Motor neuron (in vitro differentiated cells): ENCODE results near the gene WWOX. TPM values are rescaled to one million over a fixed set of nuclear protein-coding genes. Genes with fewer than 3 reads are reported as not detected.

Experiments used
- ATAC-seq, 8 experiments: fragments of 200-7000 bp; cut with Tn5 transposase; replicated peaks in 6 of 8; 2 replicates each; pipeline ENCODE4 v1.8.0; 2021; ENCODE audit warnings: mild to moderate bottlenecking in 8 of 8, moderate library complexity in 8 of 8
- H3K27ac ChIP-seq, 2 donors: fragments of 250-450 bp; sonication (Bioruptor Pico); 2 replicates each; pipeline ENCODE4 v1.9.0; 2021; ENCODE audit warnings: antibody characterized with exemption in 2 of 2, mild to moderate bottlenecking in 2 of 2, moderate library complexity in 1 of 2
- H3K4me1 ChIP-seq, 2 donors: fragments of 250-450 bp; sonication (Bioruptor Pico); replicated peaks in 1 of 2; 2 replicates each; pipeline ENCODE4 v1.6.1; 2021; ENCODE audit warnings: antibody characterized with exemption in 2 of 2, mild to moderate bottlenecking in 2 of 2, moderate library complexity in 1 of 2
- H3K4me3 ChIP-seq, 5 donors: fragments of 250-450 bp; sonication (Bioruptor Pico); 2 replicates each; pipeline ENCODE4 v1.9.0; 2021; ENCODE audit warnings: antibody characterized with exemption in 5 of 5, mild to moderate bottlenecking in 5 of 5, moderate library complexity in 4 of 5
- WGBS, 10 experiments: fragments of 450-650 bp; shearing (Covaris generic); methylation state at CpG; one replicate each; pipeline ENCODE4 v1.0.0; 2022; 5-methylcytosine and 5-hydroxymethylcytosine counted together
- in situ Hi-C, 9 experiments: fragments of 400-800 bp; cut with MboI; loops; one replicate each; pipeline ENCODE4 v1.15.0; 2021; ENCODE audit warnings: low sequenced_read_pairs in 9 of 9, low pct_unique_long_range_greater_than_20kb in 2 of 9; ENCODE audit not compliant: unreplicated experiment in 9 of 9
- total RNA-seq, 8 experiments: library from RNA; unstranded; fragments of 300-600 nt; gene quantifications; 2 replicates each; pipeline versions ENCODE4 v1.2.3 to v1.2.4, GENCODE V29; 2022

Gene WWOX
- total RNA-seq, 8 experiments from 2014 or later: 10.3 to 27.8 (median 12.3) TPM

- peak in 5 of 8 experiments; percentile 47 to 99 (median 97) for ATAC-seq
- Histone ChIP-seq H3K4me1 (peaks cover 9 to 32% of the 10 kb centered on the region in 2 donors), H3K4me3 (no peak overlapping the region), H3K27ac (no peak overlapping the region)
- in situ Hi-C loops: loop anchor here in 1 of 9 experiments (25.0 kb wide), 2 partner anchors 371 to 1129 kb away; partner anchors contain the start of gene MAF
- 34 to 92% (median 67%) methylated on average over 1 to 12 of the region's 13 CpGs for WGBS, 10 experiments
Observed at GRCh38 chr16:78483124-78483992, 383.9 kb downstream of the WWOX start.

DNA sequence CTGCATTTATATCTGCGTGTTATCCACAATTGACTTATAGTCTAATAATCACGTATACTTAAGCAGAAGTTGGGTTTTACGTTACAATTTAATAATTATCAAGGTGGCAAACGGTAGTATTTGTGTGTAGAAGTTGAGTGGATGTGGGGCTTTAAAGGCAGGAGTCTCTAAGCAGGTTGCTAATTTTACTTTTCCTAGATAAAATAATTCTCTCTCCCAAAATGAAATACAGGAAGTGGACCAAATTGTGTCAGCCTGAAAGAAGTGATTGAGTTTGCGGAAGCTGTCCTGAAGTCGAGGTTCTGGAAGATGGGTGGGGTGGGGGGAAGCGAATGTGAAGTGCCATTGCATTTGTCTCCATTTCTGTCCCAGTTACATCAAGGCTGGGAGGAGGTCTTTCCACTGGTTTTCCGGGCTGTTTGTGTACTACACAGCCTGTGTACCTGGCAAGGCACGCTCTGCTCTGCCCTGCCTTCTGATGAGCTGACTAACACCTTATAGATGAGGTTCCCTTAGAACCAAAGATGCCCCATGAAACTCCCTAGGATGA is 385.1 kb downstream of the WWOX start:
- H3K4me1 ChIP-seq: peaks cover 7 to 39% of the 10 kb centered on the region in 2 donors
- ATAC-seq: no peak
- in situ Hi-C loops: loop anchor here in 1 of 9 experiments (25.0 kb wide), 2 partner anchors 372 to 1128 kb away; partner anchors contain the start of gene MAF
- no peak overlapping the region for H3K4me3 ChIP-seq
- WGBS, 10 experiments: 10 to 100% (median 86%) methylated on average over 2 to 8 of the region's 9 CpGs; no CpG with 5 or more reads in 1 of the 10 experiments
- H3K27ac ChIP-seq: no peak overlapping the region

DNA sequence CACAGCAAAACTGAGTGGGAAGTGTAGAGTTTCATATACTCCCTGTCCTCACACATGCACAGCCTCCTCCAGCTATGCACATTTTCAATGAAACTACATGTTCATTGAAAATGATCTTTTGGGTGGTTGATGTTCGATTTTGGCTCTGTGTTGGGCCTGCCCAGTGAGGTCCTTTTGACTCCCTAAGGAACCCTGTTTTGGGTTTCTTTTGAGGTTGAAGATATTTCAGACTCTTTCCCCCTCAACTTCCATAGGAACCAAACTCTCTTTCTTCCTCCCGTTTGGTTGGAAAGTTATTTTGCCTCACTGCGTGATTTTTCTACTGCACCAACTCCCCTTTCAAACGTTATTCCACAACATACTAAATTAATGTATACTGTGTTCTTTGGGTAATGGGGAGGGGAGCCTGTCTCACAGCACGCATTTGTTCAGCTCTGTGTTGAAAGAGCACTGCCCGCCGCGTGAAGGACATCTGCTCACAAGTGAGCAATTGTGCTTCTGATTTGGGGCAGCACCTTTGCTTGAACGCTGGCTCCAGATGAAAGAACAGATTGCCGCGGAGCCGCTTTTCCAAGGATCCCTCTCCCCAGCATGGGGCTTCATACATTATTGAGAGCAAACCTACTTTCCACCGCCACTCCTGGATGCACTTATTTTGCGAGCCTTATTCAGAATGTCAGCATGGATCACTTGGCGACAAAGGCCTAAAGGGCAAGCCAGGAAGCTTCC is 385.9 kb downstream of the WWOX start:
- H3K4me3 ChIP-seq: no peak overlapping the region
- H3K4me1 ChIP-seq: peaks cover 7 to 46% of the 10 kb centered on the region in 2 donors
- H3K27ac ChIP-seq: no peak overlapping the region
- peak in 2 of 8 experiments; percentile 27 to 87 for ATAC-seq
- in situ Hi-C loops: loop anchor here in 1 of 9 experiments (25.0 kb wide), 2 partner anchors 373 to 1127 kb away; partner anchors contain the start of gene MAF
- 14 to 87% (median 43%) methylated on average over 2 to 15 of the region's 15 CpGs for WGBS, 10 experiments

DNA sequence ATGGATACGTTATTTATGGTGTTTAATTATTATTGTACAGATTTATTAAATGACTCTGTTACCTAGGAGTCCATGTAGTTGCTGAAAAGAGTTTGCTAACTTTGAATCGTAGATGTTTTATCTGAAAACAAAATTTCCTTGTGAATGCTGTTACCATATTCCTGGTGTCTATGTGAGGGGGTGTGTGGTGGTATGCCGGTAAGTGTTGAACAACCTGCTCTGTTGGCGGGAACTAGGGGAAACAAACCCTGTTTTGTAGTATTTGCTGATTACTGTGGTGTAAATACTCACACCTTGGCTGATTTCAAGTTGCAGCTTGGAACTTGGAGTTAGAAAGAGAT is 386.4 kb downstream of the WWOX start:
- WGBS, 10 experiments: 35 to 73% (median 60%) methylated on average over 1 to 4 of the region's 4 CpGs; no CpG with 5 or more reads in 1 of the 10 experiments
- peak in 2 of 8 experiments; percentile 1 to 81 for ATAC-seq
- in situ Hi-C loops: loop anchor here in 1 of 9 experiments (25.0 kb wide), 2 partner anchors 374 to 1126 kb away; partner anchors contain the start of gene MAF
- Histone ChIP-seq H3K4me1 (peaks cover 7 to 46% of the 10 kb centered on the region in 2 donors), H3K4me3 (no peak overlapping the region), H3K27ac (no peak overlapping the region)

DNA sequence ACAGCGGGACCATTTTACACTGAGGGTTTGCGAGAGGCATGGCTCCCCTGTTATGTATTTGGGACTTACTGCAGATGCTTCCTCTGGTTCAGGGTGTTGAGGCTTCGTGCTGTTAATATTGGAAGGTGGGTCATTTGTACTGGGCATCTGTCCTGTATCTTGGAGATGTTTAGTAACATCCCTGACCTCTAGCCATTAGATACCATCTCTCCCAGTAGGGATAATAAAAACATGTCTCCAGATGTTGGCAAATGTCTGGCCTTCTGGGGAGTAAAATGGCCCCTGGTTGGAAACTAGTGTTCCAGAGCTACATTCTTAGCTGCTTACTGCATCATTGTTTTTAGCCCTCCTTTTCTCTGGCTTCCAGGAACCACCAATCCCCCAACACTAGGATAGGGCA is 388.0 kb downstream of the WWOX start:
- WGBS, 10 experiments: 64 to 100% (median 100%) methylated on average over 1 to 3 of the region's 3 CpGs; no CpG with 5 or more reads in 3 of the 10 experiments
- in situ Hi-C loops: loop anchor here in 1 of 9 experiments (25.0 kb wide), 2 partner anchors 375 to 1125 kb away; partner anchors contain the start of gene MAF

GRCh38 chr16:78489072-78489471 is 389.6 kb downstream of the WWOX start:
- H3K4me3 ChIP-seq: no peak overlapping the region
- H3K27ac ChIP-seq: no peak overlapping the region
- ATAC-seq: no peak
- H3K4me1 ChIP-seq: peaks cover 7 to 32% of the 10 kb centered on the region in 2 donors
- in situ Hi-C loops: loop anchor here in 1 of 9 experiments (25.0 kb wide), 2 partner anchors 377 to 1123 kb away; partner anchors contain the start of gene MAF
- 0 to 57% (median 48%) methylated on average over 1 to 3 of the region's 3 CpGs; no CpG with 5 or more reads in 1 of the 10 experiments for WGBS, 10 experiments

More for the DNA sequence above, 388.0 kb downstream of the WWOX start:
- H3K4me1 ChIP-seq: peaks cover 7 to 46% of the 10 kb centered on the region in 2 donors
- ATAC-seq: no peak
- no peak overlapping the region for H3K4me3 ChIP-seq
- no peak overlapping the region for H3K27ac ChIP-seq

GRCh38 chr16:78489631-78490030 is 390.2 kb downstream of the WWOX start:
- H3K4me1 ChIP-seq: peaks cover 7 to 26% of the 10 kb centered on the region in 2 donors
- in situ Hi-C loops: loop anchor here in 1 of 9 experiments (25.0 kb wide), 2 partner anchors 377 to 1123 kb away; partner anchors contain the start of gene MAF
- 41 to 90% (median 80%) methylated on average over 1 to 4 of the region's 5 CpGs; no CpG with 5 or more reads in 1 of the 10 experiments for WGBS, 10 experiments
- H3K27ac ChIP-seq: no peak overlapping the region
- H3K4me3 ChIP-seq: no peak overlapping the region
- ATAC-seq: no peak

- no peak for ATAC-seq
- WGBS, 10 experiments: 48 to 96% (median 85%) methylated on average over 3 to 10 of the region's 11 CpGs
- Histone ChIP-seq H3K27ac (no peak overlapping the region), H3K4me3 (no peak overlapping the region), H3K4me1 (peaks cover 4 to 20% of the 10 kb centered on the region in 2 donors)
- in situ Hi-C loops: loop anchor here in 1 of 9 experiments (25.0 kb wide), 2 partner anchors 378 to 1122 kb away; partner anchors contain the start of gene MAF
Observed at GRCh38 chr16:78490431-78490830, 391.0 kb downstream of the WWOX start.

- ATAC-seq: no peak
- 0 to 100% (median 85%) methylated on average over 1 to 5 of the region's 6 CpGs; no CpG with 5 or more reads in 2 of the 10 experiments for WGBS, 10 experiments
- Histone ChIP-seq H3K4me3 (no peak overlapping the region), H3K4me1 (peaks cover 0 to 15% of the 10 kb centered on the region in 2 donors), H3K27ac (no peak overlapping the region)
- in situ Hi-C loops: loop anchor here in 1 of 9 experiments (25.0 kb wide), 2 partner anchors 379 to 1121 kb away; partner anchors contain the start of gene MAF
Observed at GRCh38 chr16:78490847-78491246, 391.4 kb downstream of the WWOX start.

DNA sequence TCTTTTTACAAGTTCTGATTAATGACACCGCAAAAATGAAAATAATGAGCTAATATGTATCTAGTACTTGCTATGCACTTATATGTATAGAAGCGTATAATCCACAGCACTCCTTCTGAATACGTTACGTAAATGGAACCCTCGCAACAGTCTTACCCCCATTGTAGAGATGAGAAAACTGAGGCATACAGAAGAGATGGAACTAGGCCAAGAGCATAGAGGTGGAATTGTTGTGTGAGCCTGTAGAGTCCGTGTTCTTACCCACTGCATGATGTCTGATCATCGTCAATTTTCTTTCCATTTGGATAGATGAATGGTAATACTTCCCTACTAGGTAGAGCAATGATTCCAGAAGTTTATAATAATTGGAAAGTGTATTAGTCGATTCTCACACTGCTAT is 394.1 kb downstream of the WWOX start:
- H3K4me3 ChIP-seq: no peak overlapping the region
- no peak overlapping the region for H3K27ac ChIP-seq
- 48 to 100% (median 81%) methylated on average over 2 to 8 of the region's 8 CpGs for WGBS, 10 experiments
- in situ Hi-C loops: loop anchor here in 1 of 9 experiments (25.0 kb wide), 2 partner anchors 381 to 1119 kb away; partner anchors contain the start of gene MAF
- peaks cover 0 to 14% of the 10 kb centered on the region in 2 donors for H3K4me1 ChIP-seq
- no peak for ATAC-seq

DNA sequence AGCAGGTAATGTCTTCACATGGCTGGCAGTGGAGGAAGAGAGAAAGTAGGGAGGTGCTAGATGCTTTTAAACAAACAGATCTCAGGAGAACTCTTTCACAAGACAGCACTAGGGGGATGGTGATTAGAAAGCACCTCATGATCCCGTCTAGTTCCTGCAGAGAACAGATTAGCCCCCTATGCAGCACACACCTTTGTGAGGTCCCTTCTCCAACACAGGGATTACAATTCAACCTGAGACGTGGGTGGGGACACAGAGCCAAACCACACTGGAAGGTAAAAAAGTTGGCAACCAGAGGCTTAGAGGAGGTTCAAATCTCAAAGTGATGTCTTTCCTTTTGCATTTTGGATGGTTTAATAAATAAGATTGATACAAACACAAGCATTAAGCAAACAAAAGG is 394.7 kb downstream of the WWOX start:
- in situ Hi-C loops: loop anchor here in 1 of 9 experiments (25.0 kb wide), 2 partner anchors 382 to 1118 kb away; partner anchors contain the start of gene MAF

GRCh38 chr16:78494674-78495073 is 395.2 kb downstream of the WWOX start:
- peaks cover 0 to 6% of the 10 kb centered on the region in 2 donors for H3K4me1 ChIP-seq
- WGBS, 10 experiments: 43 to 100% (median 83%) methylated on average over 1 to 9 of the region's 10 CpGs; no CpG with 5 or more reads in 1 of the 10 experiments
- no peak overlapping the region for H3K27ac ChIP-seq
- in situ Hi-C loops: loop anchor here in 1 of 9 experiments (25.0 kb wide), 2 partner anchors 382 to 1118 kb away; partner anchors contain the start of gene MAF
- ATAC-seq: no peak
- H3K4me3 ChIP-seq: no peak overlapping the region

More for the DNA sequence above, 394.7 kb downstream of the WWOX start:
- no peak overlapping the region for H3K27ac ChIP-seq
- no peak for ATAC-seq
- no peak overlapping the region for H3K4me3 ChIP-seq
- peaks cover 0 to 12% of the 10 kb centered on the region in 2 donors for H3K4me1 ChIP-seq
- WGBS, 10 experiments: 40 to 100% (median 88%) methylated on average over 1 to 2 of the region's 2 CpGs; no CpG with 5 or more reads in 5 of the 10 experiments
